Hematopoietic multipotent progenitor cell treated with erythropoietin and hydrocortisone succinate and interleukin-3 and kit ligand, for 8 days (in vitro differentiated cells): ENCODE results near the gene FRAS1.
"Not testable (repeated sequence)": the region's sequence is repeated elsewhere in the genome, so short reads cannot be mapped to it uniquely, and the experiment has no call there.

ENCODE experiments used
- DNase-seq: peaks from one replicate; pipeline ENCODE4 v3.0.0-alpha.2; 2015

FRAS1 gene

DNA sequence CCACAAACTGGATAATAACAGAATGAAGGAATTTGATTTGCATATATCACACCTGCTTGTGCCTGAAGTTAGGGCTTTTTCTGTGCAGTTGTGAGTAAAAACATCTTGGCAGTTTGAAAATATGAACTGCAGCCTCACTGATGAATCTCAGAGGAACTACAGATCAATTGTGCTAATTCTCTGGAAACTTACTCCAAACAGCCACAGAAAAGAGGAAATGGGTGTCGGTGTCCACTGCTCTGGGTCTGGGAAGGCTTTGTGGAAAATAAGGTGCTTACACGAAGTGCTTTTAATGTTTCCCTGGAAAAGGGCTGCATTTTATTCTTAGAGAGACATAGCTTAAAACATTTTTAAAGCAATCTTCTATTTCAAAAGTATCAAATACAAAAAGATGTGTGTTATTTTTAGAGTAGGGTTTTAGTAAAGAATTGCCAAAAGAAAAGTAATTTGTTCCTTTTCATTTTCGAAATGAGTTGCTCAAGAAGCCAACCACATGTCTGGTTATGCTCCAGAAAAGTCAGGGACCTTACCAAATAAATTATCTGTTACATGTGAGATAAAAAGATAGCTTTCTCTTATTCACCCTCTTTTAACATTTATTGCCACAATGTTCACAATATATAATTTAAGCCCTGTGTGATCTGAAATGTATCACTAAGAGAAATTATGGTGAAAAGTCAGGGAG is 240.1 kb downstream of the FRAS1 start:
- DNase-seq, result no peak

GRCh38 chr4:78298618-78299017 is 241.5 kb downstream of the FRAS1 start:
- no peak for DNase-seq

DNA sequence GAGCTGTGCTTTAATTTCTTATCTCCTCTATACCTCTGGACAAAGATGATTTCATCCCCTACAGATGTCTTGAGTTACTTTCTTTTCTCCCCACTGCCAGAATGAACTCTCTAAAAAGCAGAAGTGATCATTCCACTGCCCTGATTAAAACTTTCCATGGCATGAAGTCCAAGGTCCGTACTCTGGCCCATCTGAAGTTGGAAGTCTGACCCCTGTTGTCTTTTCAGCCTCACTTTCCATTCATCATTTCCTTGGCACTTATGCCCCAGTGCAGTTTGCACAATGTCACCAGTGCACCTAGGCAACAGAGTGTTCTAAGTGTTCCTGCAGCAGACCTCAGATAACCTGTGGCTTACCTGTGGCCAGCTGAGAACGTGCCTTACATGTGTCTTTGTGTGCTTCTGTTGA is 242.4 kb downstream of the FRAS1 start:
- no peak for DNase-seq

DNA sequence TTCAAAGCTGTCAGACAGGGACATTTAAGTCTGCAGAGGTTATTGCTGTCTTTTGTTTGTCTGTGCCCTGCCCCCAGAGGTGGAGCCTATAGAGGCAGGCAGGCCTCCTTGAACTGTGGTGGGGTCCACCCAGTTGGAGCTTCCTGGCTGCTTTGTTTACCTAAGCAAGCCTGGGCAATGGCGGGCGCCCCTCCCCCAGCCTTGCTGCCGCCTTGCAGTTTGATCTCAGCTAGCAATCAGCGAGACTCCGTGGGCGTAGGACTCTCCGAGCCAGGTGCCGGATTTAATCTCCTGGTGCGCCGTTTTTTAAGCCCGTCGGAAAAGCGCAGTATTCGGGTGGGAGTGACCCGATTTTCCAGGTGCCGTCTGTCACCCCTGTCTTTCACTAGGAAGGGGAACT is 250.1 kb downstream of the FRAS1 start:
- DNase-seq, result not testable (repeated sequence)

- DNase-seq, result no peak
Observed at GRCh38 chr4:78308517-78308916, 251.4 kb downstream of the FRAS1 start.

DNA sequence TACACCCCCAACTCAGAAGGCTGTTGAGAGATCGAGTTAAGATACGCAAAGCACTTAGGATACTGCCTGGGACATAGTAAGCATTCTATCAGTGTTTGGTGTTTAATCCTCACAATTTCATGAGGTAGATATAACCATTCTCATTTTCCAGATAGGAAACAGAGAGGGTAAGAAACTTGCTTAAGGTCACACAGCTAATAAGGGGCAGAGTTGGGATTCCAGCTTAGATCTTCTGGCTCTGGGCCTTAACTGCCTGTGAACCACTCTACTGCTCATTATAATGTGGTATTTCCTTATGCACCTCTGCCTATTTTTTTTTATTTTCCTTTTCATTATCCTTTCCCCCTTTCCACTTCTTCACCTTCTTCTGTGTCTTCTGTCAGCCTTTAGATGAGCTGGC is 252.2 kb downstream of the FRAS1 start:
- DNase-seq, result no peak

DNA sequence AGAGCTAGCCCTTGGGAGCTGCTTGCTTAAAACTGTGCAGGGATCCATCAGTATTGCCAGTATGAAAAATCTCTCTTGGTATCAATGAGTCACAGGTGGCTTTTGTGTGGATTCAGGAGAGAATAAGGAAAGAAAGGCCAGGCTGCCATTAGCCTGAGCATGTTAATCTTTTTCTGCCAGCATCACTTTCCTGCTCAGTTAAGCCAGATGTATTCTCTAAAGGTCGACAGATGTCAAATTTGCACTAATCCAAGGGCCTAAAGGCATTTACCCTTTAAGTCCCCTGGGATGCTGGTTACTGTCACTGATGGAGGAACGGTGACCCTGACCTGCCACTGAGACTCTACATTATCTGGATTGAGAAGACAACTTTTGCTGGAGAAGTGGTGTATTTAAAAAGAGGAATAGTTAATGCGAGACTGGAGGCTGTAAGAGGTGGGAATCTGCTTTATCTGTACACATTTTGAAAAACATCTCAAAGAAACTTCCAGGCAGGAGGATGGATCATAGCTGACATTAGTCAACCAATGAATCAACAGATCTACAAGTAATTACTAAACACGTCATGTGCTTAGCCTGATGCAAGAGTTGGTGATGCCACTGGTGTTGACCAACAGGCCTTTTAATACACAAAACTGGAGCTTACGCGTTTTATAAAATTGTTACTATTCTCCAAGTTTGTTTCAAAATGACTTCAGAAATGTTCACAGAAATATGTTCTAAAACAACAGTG is 253.1 kb downstream of the FRAS1 start:
- DNase-seq, result no peak

DNA sequence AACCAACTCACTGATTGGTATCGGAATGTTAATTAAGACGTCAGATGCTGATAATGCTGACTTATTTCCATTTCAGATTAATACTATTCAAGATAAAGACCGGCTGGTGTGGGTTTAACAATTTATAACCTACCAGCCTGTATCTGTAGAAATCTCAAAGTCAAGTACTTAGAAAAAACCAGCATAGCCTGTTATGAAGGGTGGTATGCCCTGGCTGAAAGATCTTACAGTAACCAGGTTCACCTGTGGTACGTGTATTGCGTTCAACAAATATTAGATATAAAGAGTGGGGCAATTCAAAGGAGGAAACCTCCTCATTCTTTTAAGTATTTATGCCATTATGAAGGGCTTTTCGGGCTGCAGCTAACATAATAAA is 253.6 kb downstream of the FRAS1 start:
- DNase-seq, result no peak

DNA sequence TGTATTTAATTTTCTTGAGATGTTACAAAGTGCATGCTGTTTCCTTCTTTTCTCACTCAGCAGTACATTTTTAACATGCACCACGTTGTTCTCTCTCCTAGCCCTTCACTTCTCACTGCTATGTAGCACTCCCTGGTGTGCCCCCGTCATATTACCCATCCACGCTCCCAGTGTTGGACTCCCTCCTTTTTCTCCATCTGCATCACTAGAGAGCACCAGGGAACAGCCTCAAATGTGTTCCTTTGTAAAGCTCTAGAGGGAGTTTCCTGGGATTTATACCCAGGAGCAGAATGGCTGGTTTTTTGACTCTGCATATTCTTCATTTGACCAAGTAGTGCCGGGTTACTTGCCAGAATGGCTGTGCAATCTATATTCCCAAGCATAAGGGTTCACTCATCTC is 254.2 kb downstream of the FRAS1 start:
- DNase-seq, result no peak

- no peak for DNase-seq
Observed at GRCh38 chr4:78312989-78313753, 256.0 kb downstream of the FRAS1 start.

DNA sequence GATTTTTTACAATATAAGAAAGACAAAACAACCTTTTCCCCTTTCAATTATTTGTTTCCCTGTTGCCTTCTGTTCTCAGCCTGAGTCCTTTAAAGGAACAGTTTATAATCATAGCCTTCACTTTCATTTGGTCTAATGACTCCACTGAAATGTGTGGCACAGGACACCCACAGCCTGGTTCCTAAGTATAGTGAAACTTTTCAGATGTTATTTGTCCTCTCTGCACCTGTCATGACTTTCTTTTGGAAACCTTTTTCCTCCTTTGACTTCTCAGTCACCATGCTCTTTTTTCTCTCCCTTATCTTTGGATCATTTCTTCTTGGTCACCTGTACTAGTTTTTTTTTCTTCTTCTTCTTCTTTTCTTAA is 256.6 kb downstream of the FRAS1 start:
- DNase-seq, result no peak

DNA sequence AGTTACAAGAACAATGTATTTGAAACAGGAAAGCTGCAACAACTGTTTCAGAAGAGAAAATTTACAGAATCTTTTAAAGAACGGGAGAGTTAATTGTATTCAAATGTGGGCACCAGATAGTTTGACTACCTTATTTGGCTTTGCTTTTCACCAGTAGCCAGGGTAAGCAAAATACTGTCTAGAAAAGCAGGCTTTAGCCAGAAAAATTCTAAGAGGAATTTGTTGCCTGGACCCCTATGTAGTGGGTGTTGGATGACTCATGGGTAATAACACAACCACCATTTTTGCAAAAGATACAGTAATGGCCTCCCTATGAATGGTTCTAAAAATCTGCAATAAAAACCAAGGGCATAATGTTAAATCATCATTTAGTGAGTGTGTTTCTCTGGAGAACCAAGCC is 261.0 kb downstream of the FRAS1 start:
- DNase-seq, result no peak

GRCh38 chr4:78320349-78320935 is 263.3 kb downstream of the FRAS1 start:
- DNase-seq, result no peak

DNA sequence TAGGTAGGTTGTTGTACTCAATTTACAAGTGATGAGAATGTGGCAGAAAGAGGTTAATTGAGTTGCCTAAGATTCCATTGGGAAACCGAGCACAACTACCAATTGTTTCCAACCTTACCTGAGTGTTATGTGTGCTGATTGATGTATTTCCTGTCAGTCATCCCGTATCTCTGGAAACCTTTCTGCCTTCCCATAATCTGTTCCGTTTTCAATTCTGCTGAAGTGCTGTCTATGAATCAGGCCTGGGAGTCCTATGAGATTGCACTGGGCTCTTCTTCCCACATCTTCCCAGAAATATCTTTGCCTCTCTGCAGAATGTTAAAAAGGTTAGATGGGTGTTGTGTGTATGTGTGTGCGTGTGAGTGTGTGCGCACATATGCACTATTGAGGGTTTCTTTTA is 264.9 kb downstream of the FRAS1 start:
- no peak for DNase-seq

- no peak for DNase-seq
Observed at GRCh38 chr4:78323439-78323838, 266.3 kb downstream of the FRAS1 start.

GRCh38 chr4:78324625-78325024 is 267.5 kb downstream of the FRAS1 start:
- no peak for DNase-seq

- DNase-seq, result no peak
Observed at GRCh38 chr4:78325271-78326157, 268.4 kb downstream of the FRAS1 start.

GRCh38 chr4:78328591-78328990 is 271.5 kb downstream of the FRAS1 start:
- not testable (repeated sequence) for DNase-seq

DNA sequence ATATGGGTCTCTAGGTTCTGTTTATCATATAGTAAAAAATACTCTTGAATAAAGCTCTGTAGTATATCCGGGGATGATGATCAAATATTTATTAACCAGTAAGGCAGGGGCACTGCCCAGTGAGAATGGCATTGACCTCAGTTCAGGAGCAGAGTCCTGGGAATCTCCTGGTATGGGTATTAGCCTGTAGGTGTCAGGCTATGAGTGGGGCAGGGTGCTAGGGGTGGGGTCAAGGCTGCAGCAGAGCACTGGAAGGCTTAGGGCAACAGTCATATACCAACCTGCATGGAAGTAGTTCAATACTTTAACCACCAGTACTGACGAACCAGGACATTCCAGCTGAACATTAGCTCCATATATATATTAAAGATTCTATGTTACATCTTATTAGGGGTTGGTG is 274.1 kb downstream of the FRAS1 start:
- no peak for DNase-seq

- no peak for DNase-seq
Observed at GRCh38 chr4:78331965-78332364, 274.8 kb downstream of the FRAS1 start.

DNA sequence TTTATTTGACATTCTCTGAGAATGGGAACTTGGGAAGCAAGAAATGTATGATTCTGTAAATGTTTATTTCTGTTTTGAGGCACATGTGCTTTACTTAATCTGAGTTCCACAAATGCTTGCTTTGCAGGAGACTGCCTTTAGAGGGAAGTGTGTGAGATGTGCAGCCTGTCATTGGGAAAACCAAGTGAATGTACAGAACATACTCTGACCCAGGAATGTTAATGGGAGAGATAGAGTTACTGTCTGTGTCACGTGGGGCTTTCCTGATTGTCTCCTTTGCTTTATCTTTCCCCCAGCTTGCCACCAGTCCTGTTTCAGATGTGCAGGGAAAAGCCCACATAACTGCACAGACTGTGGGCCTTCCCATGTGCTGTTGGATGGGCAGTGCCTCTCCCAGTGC is 275.9 kb downstream of the FRAS1 start:
- DNase-seq, result no peak

DNA sequence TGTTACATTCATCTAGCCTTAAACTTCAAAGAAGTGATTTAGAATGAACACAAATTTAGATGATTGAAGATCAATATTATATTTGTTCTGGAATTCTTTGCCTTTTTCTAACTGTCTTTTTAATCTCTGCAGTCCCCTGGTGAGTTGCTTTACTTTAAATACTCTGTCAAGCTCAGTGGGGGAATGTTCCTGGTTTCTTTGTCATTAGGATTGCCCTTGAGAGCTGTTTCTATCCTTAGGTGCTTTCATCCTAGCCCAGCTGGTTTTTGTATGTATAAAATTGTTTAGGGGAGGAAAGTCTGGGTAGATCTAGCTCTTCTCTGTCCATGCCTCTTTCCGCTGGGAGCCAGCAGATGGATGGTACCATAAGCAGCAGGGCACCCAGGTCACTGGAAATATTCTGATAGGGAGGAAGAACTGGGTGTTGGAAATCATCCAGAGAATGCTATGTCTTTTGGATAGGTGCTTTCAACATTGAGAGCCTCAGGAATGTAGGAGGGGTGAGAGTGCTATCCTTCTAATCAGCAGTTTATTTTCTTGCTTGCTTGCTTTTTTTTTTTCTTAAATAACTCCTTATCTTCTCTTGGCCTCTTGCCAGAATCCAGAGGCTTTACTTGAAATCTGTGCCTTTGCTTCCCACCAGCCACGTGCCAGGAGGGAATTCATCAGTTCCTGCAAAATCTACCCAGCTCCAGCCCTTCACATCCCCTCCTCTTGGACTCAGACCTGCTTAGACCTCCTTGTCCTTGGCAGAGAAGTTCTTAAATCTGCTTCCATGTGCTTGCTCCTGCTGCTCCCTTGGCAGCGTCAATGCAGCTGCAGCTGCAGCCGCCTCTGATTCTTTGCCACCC is 279.2 kb downstream of the FRAS1 start:
- no peak for DNase-seq
